CD1c-positive myeloid dendritic cell (primary cell): ENCODE measurements around the gene CPEB3.
A peak's percentile ranks its signal among the peaks of the same experiment; 100 is the strongest.

ENCODE experiments used
- DNase-seq: peaks from one replicate; pipeline ENCODE4 v3.0.0-alpha.2; 2016; ENCODE audit errors: extremely low spot score

Gene CPEB3

DNA sequence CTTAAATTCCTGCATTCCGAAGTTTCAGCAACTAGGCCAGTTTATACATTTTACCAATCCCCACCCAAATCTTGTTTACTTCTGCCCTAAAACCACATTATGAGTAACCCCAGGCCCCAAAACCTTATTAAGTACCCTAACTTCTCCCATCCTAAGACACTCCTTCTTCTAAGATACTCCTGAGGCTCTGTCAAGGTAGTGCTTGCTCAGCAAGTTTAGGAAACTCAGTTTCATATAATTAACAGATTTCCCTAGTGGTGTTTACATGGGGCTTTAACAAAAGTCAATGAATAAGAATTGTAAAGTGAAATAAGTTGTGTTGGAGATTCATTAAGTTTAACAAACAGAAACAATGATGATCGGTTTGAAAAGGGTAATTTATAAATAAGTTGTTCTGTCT is 77.8 kb downstream of the CPEB3 start:
- DNase-seq, result no peak

- no peak for DNase-seq
Measured at GRCh38 chr10:92208736-92209135, 82.1 kb downstream of the CPEB3 start.

DNA sequence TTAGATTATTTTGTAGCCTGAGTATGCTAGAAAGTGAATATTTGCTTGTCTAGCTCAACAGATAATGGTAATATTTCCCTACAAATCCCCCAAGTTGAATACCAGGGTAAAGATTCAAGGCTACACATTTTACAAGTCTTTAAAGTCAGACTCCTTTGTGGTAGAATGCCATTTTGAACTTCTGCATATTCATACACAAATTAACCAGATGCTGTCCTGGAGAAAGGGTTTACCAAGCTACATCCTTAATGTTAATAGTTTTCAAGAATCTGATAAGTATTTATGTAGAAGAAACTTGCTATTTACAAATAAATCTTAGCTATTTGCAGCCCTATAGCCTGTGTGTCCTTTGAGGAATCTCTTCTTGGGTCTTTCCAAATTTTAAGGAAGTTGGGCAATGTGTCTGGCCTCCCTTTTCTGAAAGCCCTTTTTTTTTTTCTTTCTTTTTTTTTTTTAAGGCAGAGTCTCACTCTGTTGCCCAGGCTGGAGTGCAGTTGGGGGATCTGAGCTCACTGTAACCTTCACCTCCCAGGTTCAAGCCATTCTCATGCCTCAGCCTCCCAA is 82.6 kb downstream of the CPEB3 start:
- peak; percentile 46 for DNase-seq

- no peak for DNase-seq
Measured at GRCh38 chr10:92207061-92207460, 83.8 kb downstream of the CPEB3 start.

- no peak for DNase-seq
Measured at GRCh38 chr10:92203919-92204623, 86.8 kb downstream of the CPEB3 start.

DNA sequence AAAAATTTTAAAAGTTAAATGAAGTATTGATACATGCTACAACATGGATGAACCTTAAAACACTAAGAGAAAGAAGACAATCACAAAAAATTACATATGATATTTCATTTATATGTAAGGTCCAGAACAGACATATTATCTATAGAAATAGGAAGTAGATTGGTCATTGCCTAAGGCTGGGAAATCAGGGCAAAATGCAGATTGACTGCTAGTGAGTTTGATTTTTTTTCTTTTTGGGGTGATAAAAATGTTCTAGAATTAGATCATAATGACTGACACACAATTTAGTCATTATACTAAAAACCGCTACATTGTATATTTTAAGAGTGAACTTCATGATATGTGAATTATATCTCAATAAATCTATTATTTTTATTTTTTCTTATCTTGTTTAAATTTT is 88.3 kb downstream of the CPEB3 start:
- no peak for DNase-seq

- no peak for DNase-seq
Measured at GRCh38 chr10:92200564-92200963, 90.3 kb downstream of the CPEB3 start.

DNA sequence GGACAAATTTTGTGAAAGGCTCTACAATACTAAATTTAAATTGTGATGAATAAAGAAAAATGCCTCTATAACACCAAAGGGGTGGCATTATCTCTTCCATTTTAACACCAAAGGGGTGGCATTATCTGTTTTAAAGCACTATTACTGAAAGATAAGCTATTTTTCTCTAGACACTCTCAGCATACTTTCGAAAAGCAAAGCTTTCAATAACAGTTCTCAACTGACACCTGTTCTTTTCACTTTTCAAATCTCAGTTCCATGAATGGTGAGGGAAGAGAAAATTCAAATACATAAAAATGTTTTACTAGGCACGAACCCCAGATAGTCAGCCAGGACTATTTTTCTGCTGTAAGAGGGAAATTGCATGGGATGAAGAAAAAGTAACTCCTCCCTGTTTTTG is 103.8 kb downstream of the CPEB3 start:
- DNase-seq, result no peak

GRCh38 chr10:92184977-92185376 is 105.9 kb downstream of the CPEB3 start:
- DNase-seq, result no peak

GRCh38 chr10:92183199-92183598 is 107.7 kb downstream of the CPEB3 start:
- DNase-seq, result no peak

GRCh38 chr10:92181575-92181974 is 109.3 kb downstream of the CPEB3 start:
- no peak for DNase-seq

GRCh38 chr10:92180399-92180798 is 110.5 kb downstream of the CPEB3 start:
- no peak for DNase-seq

GRCh38 chr10:92177546-92177945 is 113.3 kb downstream of the CPEB3 start:
- no peak for DNase-seq

- no peak for DNase-seq
Measured at GRCh38 chr10:92175164-92175563, 115.7 kb downstream of the CPEB3 start.

- DNase-seq, result no peak
Measured at GRCh38 chr10:92173996-92174395, 116.9 kb downstream of the CPEB3 start.

GRCh38 chr10:92164036-92164696 is 126.7 kb downstream of the CPEB3 start:
- DNase-seq, result no peak

DNA sequence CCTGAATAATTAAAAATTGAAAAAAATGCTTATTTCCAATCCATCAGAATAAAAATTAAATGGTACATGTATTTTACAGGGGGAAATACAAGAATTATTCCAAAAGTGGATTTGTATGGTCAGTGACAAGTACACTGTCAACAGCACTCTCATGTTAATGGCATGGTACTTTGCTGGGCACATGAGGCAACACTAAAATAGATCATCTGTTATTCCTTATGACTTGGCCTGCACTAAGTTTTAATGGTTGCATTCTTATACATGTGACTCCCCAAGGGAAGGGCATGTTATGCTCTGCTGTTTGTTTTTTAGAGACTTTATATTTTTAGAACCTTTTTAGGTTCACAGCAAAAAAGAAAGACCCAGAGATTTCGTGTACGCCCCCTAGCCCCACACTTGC is 128.3 kb downstream of the CPEB3 start:
- DNase-seq, result no peak

GRCh38 chr10:92156874-92157773 is 133.8 kb downstream of the CPEB3 start:
- peak; percentile 18 for DNase-seq

DNA sequence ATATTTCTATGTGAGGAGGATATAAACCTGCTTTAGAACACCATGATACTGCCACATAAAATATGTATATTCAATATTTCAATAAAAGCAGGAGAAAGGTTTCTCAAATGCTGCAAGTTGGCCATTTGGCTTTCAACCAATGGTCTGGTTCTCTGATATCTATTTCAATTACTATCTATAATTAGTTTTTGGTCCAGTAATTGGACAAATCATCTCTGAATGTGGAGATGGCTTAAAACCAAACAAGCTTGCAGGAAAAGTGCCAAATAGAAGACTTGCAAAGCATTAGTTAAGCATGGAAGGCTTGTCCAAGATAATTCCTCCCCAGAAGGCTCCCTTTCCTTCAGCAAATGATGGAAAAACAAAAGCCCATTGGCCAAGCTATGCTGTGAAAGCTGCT is 140.1 kb downstream of the CPEB3 start:
- no peak for DNase-seq

- DNase-seq, result no peak
Measured at GRCh38 chr10:92149261-92149660, 141.6 kb downstream of the CPEB3 start.

- DNase-seq, result no peak
Measured at GRCh38 chr10:92146781-92147180, 144.1 kb downstream of the CPEB3 start.

GRCh38 chr10:92146107-92146506 is 144.8 kb downstream of the CPEB3 start:
- no peak for DNase-seq
